ENCODE data around the gene ICAM5. TPM values are rescaled to one million over a fixed set of nuclear protein-coding genes. Genes with fewer than 3 reads are reported as not detected.

The ICAM5 gene
- polyA plus RNA-seq, 1 donor from 2014 or later = 4.1 TPM

- no peaks in the 10 kb centered on the region for H3K36me3 ChIP-seq (ENCODE audit: insufficient read depth, low read length)
- H2AFZ ChIP-seq (ENCODE audit: low read depth, low read length) = no peak overlapping the region
- H3K27me3 ChIP-seq (ENCODE audit: insufficient read depth, low read depth, low read length) = no peaks in the 10 kb centered on the region
Observed at GRCh38 chr19:10320602-10321416, 31.1 kb downstream of the ICAM5 start.

GRCh38 chr19:10321417-10321797 is 31.7 kb downstream of the ICAM5 start:
- Histone ChIP-seq H3K79me2 (replicated peaks; ENCODE audit: insufficient read depth, low read length) (no peaks in the 10 kb centered on the region), H3K9me3 (ENCODE audit: low read length) (no peaks in the 10 kb centered on the region), H3K4me3 (ENCODE audit: low read length) (no peak overlapping the region), H3K36me3 (ENCODE audit: insufficient read depth, low read length) (no peaks in the 10 kb centered on the region), H3K27me3 (ENCODE audit: insufficient read depth, low read depth, low read length) (no peaks in the 10 kb centered on the region), H4K20me1 (ENCODE audit: insufficient read depth) (no peaks in the 10 kb centered on the region), H3F3A (ENCODE audit: insufficient read depth, low read length, poor library complexity, severe bottlenecking) (no peaks in the 10 kb centered on the region), H3K9me2 (ENCODE audit: insufficient read depth, low read length) (no peaks in the 10 kb centered on the region), H3K4me2 (ENCODE audit: low read length) (no peak overlapping the region), H3K9ac (ENCODE audit: low read length) (no peak overlapping the region), H3K27ac (ENCODE audit: low read length) (no peak overlapping the region), H2AFZ (ENCODE audit: low read depth, low read length) (no peak overlapping the region)
- TF ChIP-seq RAD21 (conservative IDR thresholded peaks at IDR 0.05) = no peak
- TF ChIP-seq POLR2AphosphoS5 (IDR thresholded peaks at IDR 0.05) = no peak
- TF ChIP-seq MXI1 (conservative IDR thresholded peaks at IDR 0.05; ENCODE audit: poor library complexity, severe bottlenecking) = no peak
- no peak for TF ChIP-seq SMC3 (conservative IDR thresholded peaks at IDR 0.05; ENCODE audit: poor library complexity)
- no peak for TF ChIP-seq EZH2 (IDR thresholded peaks at IDR 0.05; ENCODE audit: borderline replicate concordance, insufficient read depth, low read length, poor library complexity, severe bottlenecking)
- TF ChIP-seq, protein P1, sequence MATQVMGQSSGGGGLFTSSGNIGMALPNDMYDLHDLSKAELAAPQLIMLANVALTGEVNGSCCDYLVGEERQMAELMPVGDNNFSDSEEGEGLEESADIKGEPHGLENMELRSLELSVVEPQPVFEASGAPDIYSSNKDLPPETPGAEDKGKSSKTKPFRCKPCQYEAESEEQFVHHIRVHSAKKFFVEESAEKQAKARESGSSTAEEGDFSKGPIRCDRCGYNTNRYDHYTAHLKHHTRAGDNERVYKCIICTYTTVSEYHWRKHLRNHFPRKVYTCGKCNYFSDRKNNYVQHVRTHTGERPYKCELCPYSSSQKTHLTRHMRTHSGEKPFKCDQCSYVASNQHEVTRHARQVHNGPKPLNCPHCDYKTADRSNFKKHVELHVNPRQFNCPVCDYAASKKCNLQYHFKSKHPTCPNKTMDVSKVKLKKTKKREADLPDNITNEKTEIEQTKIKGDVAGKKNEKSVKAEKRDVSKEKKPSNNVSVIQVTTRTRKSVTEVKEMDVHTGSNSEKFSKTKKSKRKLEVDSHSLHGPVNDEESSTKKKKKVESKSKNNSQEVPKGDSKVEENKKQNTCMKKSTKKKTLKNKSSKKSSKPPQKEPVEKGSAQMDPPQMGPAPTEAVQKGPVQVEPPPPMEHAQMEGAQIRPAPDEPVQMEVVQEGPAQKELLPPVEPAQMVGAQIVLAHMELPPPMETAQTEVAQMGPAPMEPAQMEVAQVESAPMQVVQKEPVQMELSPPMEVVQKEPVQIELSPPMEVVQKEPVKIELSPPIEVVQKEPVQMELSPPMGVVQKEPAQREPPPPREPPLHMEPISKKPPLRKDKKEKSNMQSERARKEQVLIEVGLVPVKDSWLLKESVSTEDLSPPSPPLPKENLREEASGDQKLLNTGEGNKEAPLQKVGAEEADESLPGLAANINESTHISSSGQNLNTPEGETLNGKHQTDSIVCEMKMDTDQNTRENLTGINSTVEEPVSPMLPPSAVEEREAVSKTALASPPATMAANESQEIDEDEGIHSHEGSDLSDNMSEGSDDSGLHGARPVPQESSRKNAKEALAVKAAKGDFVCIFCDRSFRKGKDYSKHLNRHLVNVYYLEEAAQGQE (IDR thresholded peaks at IDR 0.05; ENCODE audit: borderline replicate concordance) = no peak
- TF ChIP-seq, protein P2, sequence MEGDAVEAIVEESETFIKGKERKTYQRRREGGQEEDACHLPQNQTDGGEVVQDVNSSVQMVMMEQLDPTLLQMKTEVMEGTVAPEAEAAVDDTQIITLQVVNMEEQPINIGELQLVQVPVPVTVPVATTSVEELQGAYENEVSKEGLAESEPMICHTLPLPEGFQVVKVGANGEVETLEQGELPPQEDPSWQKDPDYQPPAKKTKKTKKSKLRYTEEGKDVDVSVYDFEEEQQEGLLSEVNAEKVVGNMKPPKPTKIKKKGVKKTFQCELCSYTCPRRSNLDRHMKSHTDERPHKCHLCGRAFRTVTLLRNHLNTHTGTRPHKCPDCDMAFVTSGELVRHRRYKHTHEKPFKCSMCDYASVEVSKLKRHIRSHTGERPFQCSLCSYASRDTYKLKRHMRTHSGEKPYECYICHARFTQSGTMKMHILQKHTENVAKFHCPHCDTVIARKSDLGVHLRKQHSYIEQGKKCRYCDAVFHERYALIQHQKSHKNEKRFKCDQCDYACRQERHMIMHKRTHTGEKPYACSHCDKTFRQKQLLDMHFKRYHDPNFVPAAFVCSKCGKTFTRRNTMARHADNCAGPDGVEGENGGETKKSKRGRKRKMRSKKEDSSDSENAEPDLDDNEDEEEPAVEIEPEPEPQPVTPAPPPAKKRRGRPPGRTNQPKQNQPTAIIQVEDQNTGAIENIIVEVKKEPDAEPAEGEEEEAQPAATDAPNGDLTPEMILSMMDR (IDR thresholded peaks at IDR 0.05; ENCODE audit: poor library complexity, severe bottlenecking) = no peak
- no peak for TF ChIP-seq TAF1 (IDR thresholded peaks at IDR 0.05; ENCODE audit: low read depth)
- no peak for TF ChIP-seq EP300 (conservative IDR thresholded peaks at IDR 0.05; ENCODE audit: poor library complexity, severe bottlenecking)

More at GRCh38 chr19:10320602-10321416, 31.1 kb downstream of the ICAM5 start:
- Histone ChIP-seq H4K20me1 (ENCODE audit: insufficient read depth) (no peaks in the 10 kb centered on the region), H3K27ac (ENCODE audit: low read length) (no peak overlapping the region), H3K9me3 (ENCODE audit: low read length) (no peaks in the 10 kb centered on the region), H3K9me2 (ENCODE audit: insufficient read depth, low read length) (no peaks in the 10 kb centered on the region), H3K4me3 (ENCODE audit: low read length) (no peak overlapping the region), H3F3A (ENCODE audit: insufficient read depth, low read length, poor library complexity, severe bottlenecking) (no peaks in the 10 kb centered on the region), H3K4me2 (ENCODE audit: low read length) (no peak overlapping the region), H3K9ac (ENCODE audit: low read length) (no peak overlapping the region), H3K79me2 (replicated peaks; ENCODE audit: insufficient read depth, low read length) (no peaks in the 10 kb centered on the region)
- TF ChIP-seq EP300 (conservative IDR thresholded peaks at IDR 0.05; ENCODE audit: poor library complexity, severe bottlenecking) (no peak), MXI1 (conservative IDR thresholded peaks at IDR 0.05; ENCODE audit: poor library complexity, severe bottlenecking) (no peak), POLR2AphosphoS5 (IDR thresholded peaks at IDR 0.05) (no peak)
